Measurements from ENCODE around the gene SPATA32.

The SPATA32 gene

DNA sequence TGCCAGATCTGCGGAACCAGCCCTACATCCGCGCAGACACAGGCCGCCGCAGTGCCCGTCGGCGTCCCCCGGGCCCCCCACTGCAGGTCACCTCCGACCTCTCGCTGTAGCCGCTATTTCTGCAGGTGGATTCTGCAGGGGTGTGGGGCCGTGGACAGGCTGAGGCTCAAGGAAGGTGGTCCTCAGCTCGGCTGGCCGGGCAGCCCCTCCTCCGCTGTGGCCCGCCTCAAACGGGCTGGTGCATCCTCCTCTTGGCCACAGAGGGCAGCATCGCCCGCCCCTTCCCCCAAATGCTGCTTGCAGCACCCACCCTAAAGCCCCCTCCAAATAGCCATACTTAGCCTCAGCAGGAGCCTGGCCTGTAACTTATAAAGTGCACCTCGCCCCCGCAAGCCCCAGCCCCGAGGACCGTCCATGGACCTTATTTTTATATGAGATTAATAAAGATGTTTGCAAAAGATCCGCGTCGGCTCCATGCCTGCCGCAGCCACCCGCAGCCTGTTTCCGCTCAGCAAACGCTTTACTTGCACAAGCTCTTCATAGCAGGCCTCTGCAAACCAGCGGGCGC lies 14.9 kb downstream of the SPATA32 start:
- peak; percentile 43 for DNase-seq (ENCODE audit: low read depth)

DNA sequence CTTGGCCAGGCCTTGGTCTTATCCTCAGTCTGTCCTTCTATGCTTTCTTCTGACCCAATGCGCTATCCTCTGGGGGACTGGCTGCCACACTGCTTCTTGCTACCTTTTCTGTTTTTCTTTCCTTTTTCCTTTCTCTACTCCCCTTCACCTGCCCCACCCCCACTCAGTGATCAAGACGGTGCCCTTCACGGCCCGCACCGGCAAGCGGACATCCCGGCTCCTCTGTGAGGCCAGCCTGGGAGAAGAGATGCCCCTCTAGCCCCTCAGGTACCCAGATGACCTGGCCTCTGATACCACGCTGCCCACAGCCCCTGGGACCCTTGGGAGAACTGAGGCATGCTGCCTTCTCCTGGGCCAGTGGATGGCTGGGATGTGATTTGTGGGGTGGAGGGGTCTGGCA lies 15.6 kb downstream of the SPATA32 start:
- no peak for DNase-seq (ENCODE audit: low read depth)

DNA sequence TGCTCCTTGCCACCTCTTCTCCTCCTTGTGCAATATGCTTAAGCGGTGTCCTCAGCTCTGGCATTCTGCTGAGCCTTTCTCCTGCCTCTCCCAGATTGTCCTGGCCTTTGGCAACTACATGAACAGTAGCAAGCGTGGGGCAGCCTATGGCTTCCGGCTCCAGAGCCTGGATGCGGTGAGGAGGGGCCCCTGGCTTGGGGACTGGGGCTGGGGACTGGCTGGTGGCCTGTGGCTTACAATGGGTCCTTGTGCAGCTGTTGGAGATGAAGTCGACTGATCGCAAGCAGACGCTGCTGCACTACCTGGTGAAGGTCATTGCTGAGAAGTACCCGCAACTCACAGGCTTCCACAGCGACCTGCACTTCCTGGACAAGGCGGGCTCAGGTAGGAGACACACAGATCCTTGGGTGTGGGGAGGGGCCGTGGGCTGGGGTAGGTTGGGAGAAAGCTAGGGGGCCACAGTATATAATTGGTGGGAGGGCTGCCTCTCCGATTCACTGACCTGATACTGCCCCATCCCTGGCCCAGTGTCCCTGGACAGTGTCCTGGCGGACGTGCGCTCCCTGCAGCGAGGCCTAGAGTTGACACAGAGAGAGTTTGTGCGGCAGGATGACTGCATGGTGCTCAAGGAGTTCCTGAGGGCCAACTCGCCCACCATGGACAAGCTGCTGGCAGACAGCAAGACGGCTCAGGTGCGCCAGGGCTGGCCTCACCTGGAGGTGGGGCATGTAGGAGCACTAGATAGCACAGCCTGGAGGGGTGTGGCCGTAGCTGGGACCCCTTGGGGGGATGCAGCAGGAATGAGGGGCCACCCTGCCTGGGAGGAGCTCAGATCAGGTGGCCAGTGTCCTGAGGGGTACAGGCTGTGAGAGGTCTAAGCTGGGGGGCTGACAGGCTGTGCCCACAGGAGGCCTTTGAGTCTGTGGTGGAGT lies 16.9 kb downstream of the SPATA32 start:
- DNase-seq (ENCODE audit: low read depth) = no peak

DNA sequence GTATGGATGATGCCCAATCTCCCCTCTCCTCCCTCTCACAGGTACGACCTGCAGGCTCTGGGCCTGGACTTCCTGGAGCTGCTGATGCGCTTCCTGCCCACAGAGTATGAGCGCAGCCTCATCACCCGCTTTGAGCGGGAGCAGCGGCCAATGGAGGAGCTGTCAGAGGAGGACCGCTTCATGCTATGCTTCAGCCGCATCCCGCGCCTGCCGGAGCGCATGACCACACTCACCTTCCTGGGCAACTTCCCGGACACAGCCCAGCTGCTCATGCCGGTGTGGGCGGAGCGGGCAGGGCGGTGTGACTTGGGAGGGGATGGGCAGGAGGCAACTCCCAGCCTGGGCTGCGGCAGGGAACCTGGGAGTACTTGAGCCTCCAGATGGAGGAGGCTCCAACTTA lies 18.1 kb downstream of the SPATA32 start:
- DNase-seq (ENCODE audit: low read depth) = no peak

DNA sequence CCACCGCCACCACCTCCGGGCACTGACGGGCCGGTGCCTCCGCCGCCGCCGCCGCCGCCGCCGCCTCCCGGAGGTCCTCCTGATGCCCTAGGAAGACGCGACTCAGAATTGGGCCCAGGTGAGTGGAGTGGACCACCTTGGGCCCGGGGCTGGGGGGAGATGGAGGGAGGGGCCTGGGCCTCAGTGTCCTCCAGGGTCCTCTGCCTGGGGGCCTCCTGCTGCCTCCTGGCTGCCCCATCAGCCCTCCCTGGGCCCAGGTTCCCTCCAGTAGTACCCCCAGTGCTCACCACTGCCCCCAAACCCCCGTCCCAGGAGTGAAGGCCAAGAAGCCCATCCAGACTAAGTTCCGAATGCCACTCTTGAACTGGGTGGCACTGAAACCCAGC lies 19.9 kb downstream of the SPATA32 start:
- DNase-seq (ENCODE audit: low read depth) = no peak

DNA sequence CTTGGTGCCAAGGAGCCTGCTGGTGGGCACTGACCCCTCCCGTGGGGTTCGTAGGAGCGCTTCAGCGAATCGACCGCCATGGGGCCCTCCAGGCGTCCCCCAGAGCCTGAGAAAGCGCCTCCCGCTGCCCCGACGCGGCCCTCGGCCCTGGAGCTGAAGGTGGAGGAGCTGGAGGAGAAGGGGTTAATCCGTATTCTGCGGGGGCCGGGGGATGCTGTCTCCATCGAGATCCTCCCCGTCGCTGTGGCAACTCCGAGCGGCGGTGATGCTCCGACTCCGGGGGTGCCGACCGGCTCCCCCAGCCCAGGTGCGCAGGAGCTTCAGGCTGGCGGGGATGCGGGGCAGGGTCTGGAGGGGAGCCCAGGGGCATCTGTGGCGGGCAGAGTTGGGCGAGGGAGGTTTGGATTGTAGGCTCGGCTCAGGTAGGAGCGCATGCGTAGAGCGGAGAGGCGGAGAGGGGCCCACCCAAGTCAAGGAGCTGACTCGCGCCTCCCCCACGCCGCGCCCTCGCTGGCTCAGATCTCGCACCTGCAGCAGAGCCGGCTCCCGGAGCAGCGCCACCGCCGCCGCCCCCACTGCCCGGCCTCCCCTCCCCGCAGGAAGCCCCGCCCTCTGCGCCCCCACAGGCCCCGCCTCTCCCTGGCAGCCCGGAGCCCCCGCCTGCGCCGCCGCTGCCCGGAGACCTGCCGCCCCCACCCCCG lies 20.4 kb downstream of the SPATA32 start:
- no peak for DNase-seq (ENCODE audit: low read depth)

DNA sequence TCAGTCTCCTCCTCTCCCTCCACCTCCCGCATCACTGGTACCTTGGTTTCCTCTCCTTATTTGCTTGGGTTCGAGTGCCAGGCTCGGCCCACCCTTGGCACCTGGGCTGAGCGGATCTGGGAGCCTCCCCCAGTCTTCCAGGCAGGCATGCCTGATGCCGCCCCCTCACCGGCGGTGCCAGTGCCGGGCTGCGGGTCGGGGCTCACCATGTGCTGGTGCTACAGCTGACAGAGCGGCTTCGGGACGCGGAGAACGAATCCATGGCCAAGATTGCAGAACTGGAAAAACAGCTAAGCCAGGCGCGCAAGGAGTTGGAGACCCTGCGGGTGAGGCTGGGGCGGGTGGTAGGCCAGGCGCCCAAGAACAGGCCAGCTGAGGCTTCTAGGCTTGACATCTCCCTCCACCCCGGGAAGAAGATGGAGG lies 21.0 kb downstream of the SPATA32 start:
- DNase-seq (ENCODE audit: low read depth) = no peak

DNA sequence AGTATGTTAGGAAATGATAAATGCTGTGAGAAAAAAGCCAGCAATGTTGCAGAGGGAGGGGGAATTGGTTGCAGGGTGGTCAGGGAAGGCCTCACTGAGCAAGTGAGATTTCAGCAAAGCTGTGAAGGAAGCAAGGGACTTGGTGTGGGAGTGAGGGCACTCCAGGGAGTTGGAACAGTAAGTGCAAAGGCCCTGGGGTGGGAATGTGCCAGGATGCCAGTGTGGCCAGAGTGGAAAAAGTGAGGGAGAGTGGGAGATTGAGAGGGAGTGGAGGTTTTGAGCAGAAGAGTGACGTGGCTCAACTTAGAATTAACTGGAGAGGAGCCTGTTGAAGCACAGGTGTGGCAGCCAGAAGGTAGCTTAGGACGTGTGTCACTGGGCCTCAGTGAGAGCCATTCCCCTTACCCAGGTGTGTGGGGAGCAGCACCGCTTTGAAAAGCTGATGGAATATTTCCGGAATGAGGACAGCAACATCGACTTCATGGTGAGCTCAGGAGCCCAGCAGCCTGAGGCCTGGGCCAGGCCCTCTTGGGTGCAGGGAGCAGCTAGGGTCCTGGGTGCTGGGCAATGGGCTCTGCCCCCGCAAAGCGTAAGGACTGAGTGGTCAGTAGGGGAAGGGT lies 23.6 kb downstream of the SPATA32 start:
- DNase-seq (ENCODE audit: low read depth) = no peak

DNA sequence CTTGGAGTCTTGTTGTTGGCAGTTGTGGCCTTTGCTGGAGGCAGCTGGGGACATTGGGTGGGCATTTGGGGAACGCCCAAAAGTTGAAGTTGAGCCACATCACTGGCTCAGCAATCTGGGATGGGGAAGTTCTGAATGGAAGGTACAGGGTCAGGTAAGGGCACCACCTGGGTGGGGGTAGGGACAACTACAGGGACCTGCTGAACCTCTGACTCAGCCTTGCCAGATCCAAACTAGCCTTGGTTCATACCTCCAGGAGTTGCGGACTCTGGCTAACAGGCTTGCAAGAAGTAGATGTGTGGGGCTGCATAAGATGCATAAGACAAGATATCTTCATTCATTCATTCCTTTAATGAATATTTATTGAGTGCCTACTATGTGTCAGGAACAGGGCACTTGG lies 24.2 kb downstream of the SPATA32 start:
- no peak for DNase-seq (ENCODE audit: low read depth)

DNA sequence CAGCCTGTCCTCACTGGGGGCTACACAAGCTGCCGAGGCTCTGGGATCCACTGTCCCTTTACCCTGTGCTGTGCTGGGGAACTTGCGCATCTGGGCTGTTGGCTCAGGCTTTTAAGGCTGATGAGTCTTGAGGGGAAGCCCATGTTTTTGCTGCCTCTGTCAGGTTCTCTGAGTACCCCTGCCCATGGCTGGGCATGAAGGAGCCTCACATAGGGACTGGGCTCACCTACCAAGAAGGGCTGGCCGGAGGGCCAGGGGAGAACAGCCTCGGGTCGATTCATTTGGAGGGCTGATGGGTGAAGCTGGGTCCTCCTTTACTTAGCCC lies 25.6 kb downstream of the SPATA32 start:
- DNase-seq (ENCODE audit: low read depth) = no peak

DNA sequence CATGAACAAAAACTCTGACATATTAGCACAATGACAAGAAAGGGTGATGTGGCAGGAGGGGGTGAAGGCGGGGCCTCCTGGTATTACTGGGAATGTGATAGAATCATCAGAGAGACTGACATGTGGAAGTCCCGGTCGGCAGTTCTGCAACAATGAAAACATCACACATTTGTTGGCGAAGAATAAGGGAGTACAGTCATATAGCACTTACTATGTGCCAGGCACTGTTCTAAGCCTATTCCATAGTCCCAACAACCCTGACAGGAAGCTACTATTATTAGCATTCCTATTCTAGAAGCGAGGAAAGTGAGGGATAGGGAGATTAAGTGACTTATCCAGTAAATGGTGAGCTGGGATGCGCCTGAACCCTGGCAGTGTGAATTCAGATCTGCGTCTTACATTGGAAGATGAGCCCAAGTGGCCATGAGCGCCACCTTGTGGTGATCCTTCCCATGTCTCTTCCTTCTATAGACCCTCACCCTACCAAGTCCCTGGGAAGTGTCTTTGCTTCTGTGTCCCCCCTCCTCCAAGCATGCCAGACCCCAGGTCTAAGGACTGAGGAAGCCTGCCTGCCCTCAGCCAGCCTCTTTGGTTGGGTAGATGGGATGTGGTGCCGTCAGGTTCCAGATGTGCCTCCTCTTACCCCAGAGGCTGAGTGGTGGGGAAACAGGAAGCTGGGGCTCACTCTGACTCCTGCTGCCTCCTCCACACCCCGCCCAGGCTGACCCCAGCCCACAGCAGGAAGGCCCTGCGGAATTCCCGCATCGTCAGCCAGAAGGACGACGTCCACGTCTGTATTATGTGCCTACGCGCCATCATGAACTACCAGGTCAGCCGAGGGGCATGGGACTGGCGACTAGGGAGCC lies 26.2 kb downstream of the SPATA32 start:
- peak; percentile 84 for DNase-seq (ENCODE audit: low read depth)

DNA sequence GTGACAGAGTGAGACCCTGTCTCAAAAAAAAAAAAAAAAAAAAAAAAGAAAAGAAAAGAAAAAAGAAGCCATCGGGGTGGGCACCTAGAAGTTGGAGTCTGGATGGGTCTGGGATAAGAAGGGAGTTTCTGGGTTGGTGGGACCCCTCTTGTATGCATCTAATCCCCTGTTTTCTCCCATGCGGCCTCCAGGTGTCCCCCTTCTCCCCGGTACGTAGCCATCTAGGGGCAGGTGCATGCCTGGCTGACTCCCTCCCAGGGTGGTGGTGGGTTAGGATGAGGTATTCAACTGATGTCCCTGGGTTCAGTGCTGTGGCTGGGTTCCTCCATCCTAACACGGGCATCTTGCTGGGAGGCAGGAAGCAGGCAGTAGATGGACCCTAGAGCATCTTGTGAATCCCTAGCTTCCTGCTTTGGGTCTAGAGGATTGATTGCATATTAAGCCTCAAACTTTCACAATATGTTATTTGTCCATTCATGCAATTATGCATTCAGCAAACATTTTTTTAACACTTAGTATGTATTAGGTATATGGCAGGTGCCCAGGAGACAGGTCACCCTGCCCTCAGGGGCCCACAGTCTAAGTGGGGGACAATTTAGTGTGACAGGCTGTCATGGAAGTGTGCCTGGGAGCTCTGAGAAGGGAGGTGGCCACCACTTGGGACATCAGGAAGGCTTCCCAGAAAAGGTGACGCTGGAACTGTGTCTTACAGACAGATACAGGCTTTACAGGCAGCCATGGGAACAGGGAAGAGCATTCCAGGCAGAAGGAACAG lies 27.1 kb downstream of the SPATA32 start:
- peak; percentile 39 for DNase-seq (ENCODE audit: low read depth)

DNA sequence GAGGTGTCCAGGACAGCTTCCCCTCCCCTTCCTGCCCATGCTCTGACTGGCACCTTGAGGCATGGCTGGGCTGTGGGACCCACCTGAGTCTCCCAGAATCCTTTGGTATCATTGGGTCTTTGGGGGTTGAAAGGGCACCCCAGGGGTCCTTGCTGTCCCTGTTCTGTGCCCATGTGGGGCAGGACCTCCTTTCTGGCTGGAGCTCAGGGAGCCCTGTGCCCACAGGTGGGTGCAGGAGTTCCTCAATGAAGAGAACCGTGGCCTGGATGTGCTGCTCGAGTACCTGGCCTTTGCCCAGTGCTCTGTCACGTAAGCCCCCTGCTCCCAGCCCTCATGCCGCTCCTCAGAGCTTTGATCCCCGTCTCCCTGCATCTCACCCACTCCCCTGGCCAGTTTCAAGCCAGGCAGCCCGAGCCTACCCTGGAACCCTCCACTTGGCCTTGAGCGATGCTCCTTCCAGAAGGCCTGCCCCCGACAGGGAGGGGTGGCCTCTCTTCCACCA lies 28.4 kb downstream of the SPATA32 start:
- no peak for DNase-seq (ENCODE audit: low read depth)

DNA sequence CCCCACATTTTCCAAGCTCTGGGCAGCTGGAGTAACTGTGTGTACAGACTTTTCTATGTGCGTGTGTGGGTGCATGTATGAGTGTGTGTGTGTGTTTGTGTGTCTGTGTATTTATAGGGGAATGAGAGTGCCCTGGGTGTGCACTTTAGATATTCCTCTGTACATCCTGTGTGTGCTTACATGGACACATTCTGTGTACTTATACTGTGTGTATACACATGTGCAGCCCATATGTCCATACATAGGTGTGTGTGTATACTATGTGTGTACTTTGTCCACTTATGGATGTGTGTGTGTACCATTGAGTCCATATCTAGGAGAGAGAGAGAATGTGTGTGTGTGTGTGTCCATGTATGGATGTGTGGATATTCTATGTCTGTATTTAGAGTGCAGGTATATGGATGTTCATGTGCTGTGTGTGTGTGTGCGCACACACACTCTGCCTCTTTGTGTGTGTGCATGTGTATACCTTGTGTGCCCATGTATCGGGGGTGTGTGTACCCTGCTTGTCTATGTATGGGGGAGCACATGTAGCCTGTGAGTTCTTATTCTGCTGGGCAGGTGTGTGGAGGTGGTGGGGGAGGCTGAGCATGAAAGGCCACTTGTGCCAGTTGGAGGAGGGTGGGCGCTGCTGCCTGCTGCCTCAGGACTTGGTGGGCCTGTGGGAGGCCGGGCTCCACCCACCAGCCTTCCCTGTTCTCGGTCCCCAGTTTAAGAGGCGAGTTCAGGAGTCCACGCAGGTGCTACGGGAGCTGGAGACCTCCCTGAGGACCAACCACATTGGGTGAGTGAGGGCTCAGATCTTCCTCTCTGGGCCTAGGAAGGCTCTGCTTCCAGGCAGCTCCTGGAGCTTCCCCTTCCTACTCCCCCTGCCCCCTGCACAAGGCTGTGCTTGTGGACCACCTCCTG lies 29.1 kb downstream of the SPATA32 start:
- DNase-seq (ENCODE audit: low read depth) = no peak

DNA sequence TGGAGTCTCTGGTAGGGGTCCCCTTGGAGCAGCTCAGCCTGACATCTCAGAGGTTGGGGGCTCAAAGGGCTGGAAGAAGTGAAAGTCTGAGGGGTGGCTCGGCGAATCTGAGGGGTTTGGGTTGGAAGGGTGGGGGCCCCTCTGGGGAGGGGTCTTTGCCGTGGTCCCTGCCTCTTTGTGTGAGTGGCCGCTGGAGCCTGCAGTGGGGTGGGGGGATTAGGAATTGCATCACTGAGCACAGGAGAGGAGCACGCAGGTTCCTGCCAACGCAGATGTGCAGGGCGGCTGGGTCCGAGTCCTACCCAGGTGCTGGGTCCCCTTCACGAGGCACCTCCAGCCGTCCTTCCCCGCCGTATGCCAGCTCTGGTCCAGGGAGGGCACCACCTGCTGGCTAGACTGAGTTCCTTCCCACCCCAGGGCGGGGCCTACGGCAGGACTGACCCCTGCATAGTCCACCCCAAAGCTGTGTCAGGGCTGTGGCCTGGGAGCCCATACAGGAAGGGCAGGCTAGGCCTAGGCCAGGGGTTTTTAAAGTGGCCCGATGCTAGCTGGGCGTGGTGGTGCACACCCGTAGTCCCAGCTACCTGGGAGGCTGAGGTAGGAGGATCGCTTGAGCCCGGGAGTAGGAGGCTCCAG lies 30.3 kb downstream of the SPATA32 start:
- peak; percentile 58 for DNase-seq (ENCODE audit: low read depth)

DNA sequence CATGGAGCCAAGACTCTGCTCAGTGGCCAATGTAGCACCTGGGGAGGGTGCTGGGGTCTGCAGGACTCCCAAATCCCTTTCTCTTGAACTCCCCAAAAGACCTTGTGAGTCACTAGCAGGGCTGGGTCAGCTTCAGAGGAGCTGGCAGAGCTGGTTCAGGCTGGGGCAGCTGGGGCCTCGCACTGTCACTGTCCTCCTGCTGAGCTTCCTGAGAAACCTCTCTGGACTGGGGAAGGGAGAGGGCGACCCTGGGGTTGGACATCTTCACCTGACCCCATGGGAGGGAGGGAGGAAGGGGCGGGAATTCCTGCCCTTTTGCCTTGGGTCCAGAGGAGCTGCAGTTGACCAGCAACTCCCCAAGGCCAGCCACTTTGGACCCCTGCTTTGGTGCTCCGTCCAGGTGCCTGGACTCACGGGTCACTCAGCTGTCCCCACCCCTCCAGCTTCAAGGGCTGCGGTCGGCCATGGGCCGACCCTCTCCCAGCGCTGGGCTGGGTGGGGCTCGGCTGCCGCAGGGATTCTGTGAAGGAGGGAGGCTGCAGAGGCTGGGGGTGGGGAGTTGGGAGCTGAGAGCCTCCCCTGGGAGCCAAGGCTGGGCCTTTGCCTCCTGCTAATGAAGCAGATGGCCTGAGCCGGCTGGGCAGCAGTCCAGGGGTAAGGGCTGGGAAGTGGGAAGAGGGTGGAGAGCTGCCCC lies 31.0 kb downstream of the SPATA32 start:
- peak; percentile 64 for DNase-seq (ENCODE audit: low read depth)

DNA sequence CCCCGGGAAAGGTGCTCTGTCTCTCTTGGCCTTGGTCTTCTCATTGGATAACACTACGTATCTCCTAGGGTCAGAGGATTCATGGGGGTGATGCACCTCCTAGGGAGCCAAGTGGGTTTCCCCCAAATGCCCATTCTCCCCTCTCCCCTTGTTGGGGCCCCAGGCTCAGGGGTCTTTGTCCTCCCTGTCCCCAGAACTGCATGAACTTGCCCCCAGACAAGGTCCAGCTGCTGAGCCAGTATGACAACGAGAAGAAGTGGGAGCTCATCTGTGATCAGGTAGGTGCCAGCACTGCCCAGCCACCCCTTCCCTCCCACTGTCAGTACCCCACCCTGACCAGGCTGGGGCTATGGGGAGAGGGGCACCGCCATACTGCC lies 31.5 kb downstream of the SPATA32 start:
- DNase-seq (ENCODE audit: low read depth) = no peak

DNA sequence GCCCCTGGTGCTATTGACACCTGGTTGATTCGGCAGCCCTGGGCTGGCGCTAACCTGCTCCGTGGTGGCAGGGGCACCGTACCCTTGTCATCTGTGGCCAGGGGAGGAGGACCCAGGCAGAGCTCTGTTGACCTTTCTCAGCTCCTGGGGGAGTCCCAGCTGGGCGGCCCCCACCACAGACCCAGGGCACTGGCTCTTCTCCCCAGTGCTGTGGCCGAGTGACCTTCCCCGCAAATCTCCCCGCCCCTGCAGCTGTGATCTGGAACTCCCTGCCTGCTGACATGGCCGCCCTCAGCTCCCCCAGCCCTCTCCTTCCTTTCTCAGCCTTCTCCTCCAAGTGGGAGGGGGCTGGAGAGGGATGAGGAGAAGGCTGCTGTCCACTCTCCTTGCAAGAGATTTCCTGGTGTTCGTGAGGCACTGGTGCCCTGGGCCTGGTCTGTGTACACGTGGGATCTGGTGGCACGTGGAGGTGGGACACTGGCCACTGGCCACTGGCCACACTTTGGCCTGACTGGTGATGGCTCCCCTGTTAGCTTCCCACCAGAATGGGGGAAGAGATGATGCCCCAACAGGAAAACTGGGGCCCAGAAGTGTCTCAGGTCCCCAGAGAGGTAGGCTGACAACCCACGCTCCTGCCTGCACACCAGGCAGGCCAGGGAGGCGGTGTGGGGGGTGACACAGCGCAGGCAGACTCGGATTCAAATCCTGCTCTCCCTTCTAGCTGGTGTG lies 32.0 kb downstream of the SPATA32 start:
- no peak for DNase-seq (ENCODE audit: low read depth)

Data from ELR (cell line).